Psoas muscle (tissue), 8 donors: Measurements from ENCODE around the gene AKR7A2. TPM values are rescaled to one million over a fixed set of nuclear protein-coding genes. Genes with fewer than 3 reads are reported as not detected.

Source experiments
- ATAC-seq, 4 donors: fragments of 200-7000 bp; cut with Tn5 transposase; one replicate each; pipeline ENCODE4 v1.9.1; 2020; ENCODE audit warnings: moderate library complexity in 3 of 4, mild to moderate bottlenecking in 2 of 4
- DNase-seq, 2 donors: peaks; one replicate each; pipeline ENCODE4 v3.0.0-alpha.2; 2020
- H3K27ac ChIP-seq: fragments of 200-600 bp; one replicate; pipeline ENCODE4 v1.8.0; 2022
- H3K27me3 ChIP-seq, 3 donors: fragments of 200-600 bp in 1 of 3; one replicate each; pipeline versions ENCODE4 v1.6.1 to v1.8.0; 2013 to 2022; ENCODE audit warnings: low read length in 2 of 3, mild to moderate bottlenecking in 2 of 3, moderate library complexity in 1 of 3; ENCODE audit not compliant: insufficient read depth in 3 of 3
- H3K36me3 ChIP-seq, 2 donors: fragments of 200-600 bp in 1 of 2; one replicate each; pipeline versions ENCODE4 v1.6.1 to v1.8.0; 2013 to 2022; ENCODE audit warnings: low read depth in 1 of 2, mild to moderate bottlenecking in 1 of 2, moderate library complexity in 1 of 2; ENCODE audit not compliant: insufficient read depth in 1 of 2
- H3K4me1 ChIP-seq: fragments of 200-600 bp; one replicate; pipeline ENCODE4 v1.8.0; 2022
- H3K4me3 ChIP-seq: fragments of 200-600 bp; one replicate; pipeline ENCODE4 v1.8.0; 2022; ENCODE audit warnings: mild to moderate bottlenecking
- H3K9me3 ChIP-seq: fragments of 200-600 bp; one replicate; pipeline ENCODE4 v1.8.0; 2022
- CTCF ChIP-seq: fragments of 200-600 bp; IDR thresholded peaks from one replicate; pipeline ENCODE4 v1.8.0; 2022; ENCODE audit warnings: antibody characterized with exemption
- WGBS, 3 donors: extraction: QIAGEN DNeasy Blood & Tissue Kit; methylation state at CpG; one replicate each; pipeline versions ENCODE4 v1.1.6 to v1.1.7; 2013; 5-methylcytosine and 5-hydroxymethylcytosine counted together
- intact Hi-C, 2 donors: fragments of 100-400 bp; cut with DNase I; formaldehyde crosslinking; loops; one replicate each; pipeline versions ENCODE4 v1.11.0 to v1.14.2; 2022
- polyA plus RNA-seq, 3 donors: library from polyadenylated mRNA; stranded (reverse); fragments of 200-250 nt; gene quantifications; one replicate each; pipeline ENCODE4 v1.2.3, GENCODE V29; 2013
- total RNA-seq, 4 donors: library from RNA; stranded (reverse); fragmentation: NEBNext Ultra II Directional in 2 of 4; extraction: Animal tissue kit (Norgen Biotek cat#: 25700) in 2 of 4; gene quantifications; one replicate each; pipeline versions ENCODE4 v1.2.1 to v1.2.4, GENCODE V29; 2021 to 2023
- donor health status: healthy with polysubstance abuse.
- donor health status: DM: no; HTN: no; CAD: no; lungs with moderate emphysema.
- donor health status: Bipolar disorder and iron deficiency.
- donor health status: healthy.
- donor health status: DM: yes; HTN: yes; CAD: no.
- donor health status: DM: no; HTN: no; CAD: no.
- donor health status: DM: no; HTN: no; CAD: no.
- donor health status: DM: yes; HTN: yes; CAD: no.

Gene AKR7A2
- total and polyA plus RNA-seq, 7 donors = 24.6 to 52.2 (median 30.3) TPM

- WGBS, 3 donors = 79 to 82% (median 80%) methylated on average over 11 of the region's 11 CpGs
- Histone ChIP-seq H3K27ac (no peak overlapping the region), H3K36me3 (peaks cover 3 to 53% of the 10 kb centered on the region in 2 donors), H3K4me3 (no peak overlapping the region), H3K4me1 (no peaks in the 10 kb centered on the region), H3K27me3 (no peaks in the 10 kb centered on the region), H3K9me3 (no peaks in the 10 kb centered on the region)
- ATAC-seq (peak in 1 of 4 donors; percentile 3), DNase-seq (no peak)
- intact Hi-C loops = loop anchor here in 1 of 2 donors (1.0 kb wide), 1 partner anchor 306 kb away; no protein-coding TSS in a partner anchor
- TF ChIP-seq CTCF = no peak
Measured at GRCh38 chr1:19344831-19345230, 32.9 kb upstream of the AKR7A2 start.

- Histone ChIP-seq H3K27ac (no peak overlapping the region), H3K4me1 (no peaks in the 10 kb centered on the region), H3K36me3 (peaks cover 3 to 53% of the 10 kb centered on the region in 2 donors), H3K27me3 (no peaks in the 10 kb centered on the region), H3K4me3 (no peak overlapping the region), H3K9me3 (no peaks in the 10 kb centered on the region)
- WGBS, 3 donors = 37 to 59% (median 45%) methylated on average over 12 of the region's 12 CpGs
- peak; percentile 83 to 91 (median 86) for ATAC-seq
- intact Hi-C loops = no loop called here
- TF ChIP-seq CTCF = peak; percentile 95
- DNase-seq = peak; percentile 70 to 82
Measured at GRCh38 chr1:19344372-19344810, 32.4 kb upstream of the AKR7A2 start.

GRCh38 chr1:19343617-19344350 is 31.8 kb upstream of the AKR7A2 start:
- H3K27me3 ChIP-seq = no peaks in the 10 kb centered on the region
- H3K4me3 ChIP-seq = no peak overlapping the region
- peaks cover 3 to 58% of the 10 kb centered on the region in 2 donors for H3K36me3 ChIP-seq
- no peak overlapping the region for H3K27ac ChIP-seq
- 82 to 85% (median 83%) methylated on average over 19 to 20 of the region's 20 CpGs for WGBS, 3 donors
- H3K4me1 ChIP-seq = no peaks in the 10 kb centered on the region
- DNase-seq (no peak), ATAC-seq (no peak)
- intact Hi-C loops = loop anchor here in 1 of 2 donors (2.0 kb wide), 1 partner anchor 313 kb away; no protein-coding TSS in a partner anchor
- TF ChIP-seq CTCF = no peak
- H3K9me3 ChIP-seq = no peaks in the 10 kb centered on the region

- Histone ChIP-seq H3K9me3 (no peaks in the 10 kb centered on the region), H3K27ac (no peak overlapping the region), H3K4me1 (no peaks in the 10 kb centered on the region), H3K36me3 (peaks cover 3 to 65% of the 10 kb centered on the region in 2 donors), H3K27me3 (no peaks in the 10 kb centered on the region), H3K4me3 (no peak overlapping the region)
- WGBS, 3 donors = 84 to 85% (median 84%) methylated on average over 33 of the region's 33 CpGs
- intact Hi-C loops = loop anchor here in 1 of 2 donors (2.0 kb wide), 1 partner anchor 314 kb away; no protein-coding TSS in a partner anchor
- ATAC-seq (peak in 1 of 4 donors; percentile 2), DNase-seq (no peak)
- no peak for TF ChIP-seq CTCF
Measured at GRCh38 chr1:19342894-19343616, 31.1 kb upstream of the AKR7A2 start.
